Right atrium auricular region (tissue), 2 donors: ENCODE results near the gene ATP1B3. TPM values are rescaled to one million over a fixed set of nuclear protein-coding genes. Genes with fewer than 3 reads are reported as not detected.

Source experiments
- DNase-seq: peaks from one replicate; pipeline ENCODE4 v3.0.0-alpha.2; 2019; ENCODE audit warnings: low spot score
- H3K27ac ChIP-seq, 2 donors: fragments of 200-600 bp; sonication (generic); 1 replicate in 1 of 2; 2 replicates in 1 of 2; pipeline ENCODE4 v1.5.1; 2016 to 2019
- H3K27me3 ChIP-seq, 2 donors: fragments of 200-600 bp; sonication (generic); one replicate each; pipeline versions ENCODE4 v1.5.1 to v1.6.0; 2017 to 2019
- H3K36me3 ChIP-seq: fragments of 200-600 bp; sonication (generic); one replicate; pipeline ENCODE4 v1.5.1; 2016
- H3K4me1 ChIP-seq, 2 donors: fragments of 200-600 bp; sonication (generic); one replicate each; pipeline versions ENCODE4 v1.5.1 to v1.6.0; 2017 to 2019
- H3K4me3 ChIP-seq, 2 donors: fragments of 200-600 bp; sonication (generic); 1 replicate in 1 of 2; 2 replicates in 1 of 2; pipeline ENCODE4 v1.5.1; 2017 to 2019; ENCODE audit warnings: mild to moderate bottlenecking in 1 of 2, moderate library complexity in 1 of 2
- H3K9me3 ChIP-seq, 2 donors: fragments of 200-600 bp; sonication (generic); one replicate each; pipeline ENCODE4 v1.5.1; 2019
- CTCF ChIP-seq, 2 donors: fragments of 200-600 bp; sonication (generic); IDR thresholded peaks; one replicate each; pipeline ENCODE4 v1.5.1; 2019; ENCODE audit warnings: antibody characterized with exemption in 2 of 2
- total RNA-seq, 2 donors: library from RNA; depleted of rRNA; stranded (reverse); fragments of >200 nt; gene quantifications; one replicate each; pipeline ENCODE4 v1.1.0, GENCODE V29; 2016

ATP1B3 gene
- total RNA-seq, 2 donors from 2014 or later: 33.7 to 44.7 TPM

GRCh38 chr3:141930801-141931200 is 54.4 kb downstream of the ATP1B3 start:
- no peaks in the 10 kb centered on the region for H3K27me3 ChIP-seq
- no peaks in the 10 kb centered on the region for H3K9me3 ChIP-seq
- TF ChIP-seq CTCF (IDR thresholded peaks at IDR 0.05): no peak
- H3K4me1 ChIP-seq: no peaks in the 10 kb centered on the region
- H3K36me3 ChIP-seq: no peaks in the 10 kb centered on the region
- H3K27ac ChIP-seq: no peak overlapping the region
- peak; percentile 44 for DNase-seq
- H3K4me3 ChIP-seq: no peak overlapping the region

- no peak overlapping the region for H3K27ac ChIP-seq
- peak; percentile 28 for DNase-seq
- TF ChIP-seq CTCF (IDR thresholded peaks at IDR 0.05): no peak
- no peaks in the 10 kb centered on the region for H3K4me1 ChIP-seq
- no peak overlapping the region for H3K4me3 ChIP-seq
- no peaks in the 10 kb centered on the region for H3K9me3 ChIP-seq
- no peaks in the 10 kb centered on the region for H3K36me3 ChIP-seq
- no peaks in the 10 kb centered on the region for H3K27me3 ChIP-seq
Observed at GRCh38 chr3:141933421-141934300, 57.2 kb downstream of the ATP1B3 start.

- peak; percentile 30 for DNase-seq
- H3K27ac ChIP-seq: no peak overlapping the region
- H3K4me3 ChIP-seq: no peak overlapping the region
- H3K36me3 ChIP-seq: no peaks in the 10 kb centered on the region
- no peaks in the 10 kb centered on the region for H3K9me3 ChIP-seq
- TF ChIP-seq CTCF (IDR thresholded peaks at IDR 0.05): no peak
- no peaks in the 10 kb centered on the region for H3K4me1 ChIP-seq
- H3K27me3 ChIP-seq: no peaks in the 10 kb centered on the region
Observed at GRCh38 chr3:141934354-141934753, 57.9 kb downstream of the ATP1B3 start.

- H3K36me3 ChIP-seq: no peaks in the 10 kb centered on the region
- H3K9me3 ChIP-seq: no peaks in the 10 kb centered on the region
- H3K4me1 ChIP-seq: no peaks in the 10 kb centered on the region
- no peaks in the 10 kb centered on the region for H3K27me3 ChIP-seq
- no peak overlapping the region for H3K27ac ChIP-seq
- DNase-seq: no peak
- H3K4me3 ChIP-seq: no peak overlapping the region
- no peak for TF ChIP-seq CTCF (IDR thresholded peaks at IDR 0.05)
Observed at GRCh38 chr3:141938011-141938500, 61.6 kb downstream of the ATP1B3 start.

- Histone ChIP-seq H3K4me1 (no peaks in the 10 kb centered on the region), H3K27ac (no peak overlapping the region), H3K36me3 (no peaks in the 10 kb centered on the region), H3K27me3 (no peaks in the 10 kb centered on the region), H3K9me3 (no peaks in the 10 kb centered on the region), H3K4me3 (no peak overlapping the region)
- no peak for TF ChIP-seq CTCF (IDR thresholded peaks at IDR 0.05)
- no peak for DNase-seq
Observed at GRCh38 chr3:141939759-141940158, 63.3 kb downstream of the ATP1B3 start.
